Mucosa of descending colon (tissue), 3 donors: ENCODE measurements around the gene ATXN7. TPM values are rescaled to one million over a fixed set of nuclear protein-coding genes. Genes with fewer than 3 reads are reported as not detected.

Source experiments
- ATAC-seq: fragments of 200-7000 bp; cut with Tn5 transposase; one replicate; pipeline ENCODE4 v1.9.1; 2020; ENCODE audit warnings: mild to moderate bottlenecking, moderate library complexity
- DNase-seq, 3 donors: peaks; one replicate each; pipeline ENCODE4 v3.0.0-alpha.2; 2020
- H3K36me3 ChIP-seq: fragments of 200-600 bp; one replicate; pipeline ENCODE4 v1.8.0; 2021; ENCODE audit warnings: low read depth, mild to moderate bottlenecking
- H3K4me1 ChIP-seq: fragments of 200-600 bp; one replicate; pipeline ENCODE4 v1.8.0; 2021; ENCODE audit warnings: low read depth, mild to moderate bottlenecking
- H3K4me3 ChIP-seq: fragments of 200-600 bp; one replicate; pipeline ENCODE4 v1.8.0; 2021; ENCODE audit warnings: mild to moderate bottlenecking
- H3K9me3 ChIP-seq: fragments of 200-600 bp; one replicate; pipeline ENCODE4 v1.8.0; 2021; ENCODE audit warnings: mild to moderate bottlenecking
- CTCF ChIP-seq: fragments of 200-600 bp; IDR thresholded peaks from one replicate; pipeline ENCODE4 v1.8.0; 2022; ENCODE audit warnings: antibody characterized with exemption, mild to moderate bottlenecking
- intact Hi-C, 2 donors: fragments of 100-400 bp; cut with DNase I in 1 of 2; cut with micrococcal nuclease in 1 of 2; formaldehyde crosslinking; loops; one replicate each; pipeline versions ENCODE4 v1.11.0 to v1.11.1; 2022; cut with DNase I, micrococcal nuclease
- total RNA-seq, 3 donors: library from RNA; stranded (reverse); fragmentation: NEBNext Ultra II Directional in 2 of 3; extraction: Animal tissue kit (Norgen Biotek cat#: 25700) in 2 of 3; gene quantifications; one replicate each; pipeline versions ENCODE4 v1.2.1 to v1.2.4, GENCODE V29; 2021 to 2023
- donor health status: DM: no; HTN: no; CAD: no; lungs with moderate emphysema.
- donor health status: DM: no; HTN: no; CAD: no.
- donor health status: DM: no; HTN: yes; CAD: no.

The ATXN7 gene
- total RNA-seq, 3 donors from 2014 or later, result 41.2 to 57.4 (median 41.5) TPM

GRCh38 chr3:64002233-64002632 is 138.6 kb downstream of the ATXN7 start:
- no peak for ATAC-seq
- DNase-seq, result no peak
- Histone ChIP-seq H3K36me3 (peaks cover 6% of the 10 kb centered on the region), H3K4me1 (no peaks in the 10 kb centered on the region), H3K9me3 (no peaks in the 10 kb centered on the region), H3K4me3 (no peak overlapping the region)
- intact Hi-C loops, result no loop called here
- no peak for TF ChIP-seq CTCF

- intact Hi-C loops, result no loop called here
Measured at GRCh38 chr3:64003589-64003988, 139.9 kb downstream of the ATXN7 start.

GRCh38 chr3:64008017-64008416 is 144.3 kb downstream of the ATXN7 start:
- no peaks in the 10 kb centered on the region for H3K9me3 ChIP-seq
- no peak overlapping the region for H3K4me3 ChIP-seq
- no peak for TF ChIP-seq CTCF
- ATAC-seq, result no peak
- no peak for DNase-seq
- peaks cover 23% of the 10 kb centered on the region for H3K36me3 ChIP-seq
- intact Hi-C loops, result no loop called here
- H3K4me1 ChIP-seq, result no peaks in the 10 kb centered on the region

More at GRCh38 chr3:64003589-64003988, 139.9 kb downstream of the ATXN7 start:
- no peaks in the 10 kb centered on the region for H3K9me3 ChIP-seq
- no peak for TF ChIP-seq CTCF
- no peak for DNase-seq
- peaks cover 6% of the 10 kb centered on the region for H3K36me3 ChIP-seq
- H3K4me3 ChIP-seq, result no peak overlapping the region
- no peak for ATAC-seq
- no peaks in the 10 kb centered on the region for H3K4me1 ChIP-seq

GRCh38 chr3:64008487-64009351 is 145.1 kb downstream of the ATXN7 start:
- TF ChIP-seq CTCF, result no peak
- Histone ChIP-seq H3K9me3 (no peaks in the 10 kb centered on the region), H3K4me3 (no peak overlapping the region), H3K36me3 (peaks cover 23% of the 10 kb centered on the region), H3K4me1 (no peaks in the 10 kb centered on the region)
- intact Hi-C loops, result no loop called here
- DNase-seq (no peak), ATAC-seq (peak; percentile 9)

GRCh38 chr3:64009528-64009927 is 145.9 kb downstream of the ATXN7 start:
- Histone ChIP-seq H3K36me3 (peaks cover 23% of the 10 kb centered on the region), H3K4me1 (no peaks in the 10 kb centered on the region)

More at GRCh38 chr3:64009528-64009927, 145.9 kb downstream of the ATXN7 start:
- TF ChIP-seq CTCF, result no peak
- Histone ChIP-seq H3K9me3 (no peaks in the 10 kb centered on the region), H3K4me3 (no peak overlapping the region)
- DNase-seq (no peak), ATAC-seq (no peak)
- intact Hi-C loops, result no loop called here
